T-helper 2 cell (primary cell): ENCODE results near the gene FBXO15.

ENCODE experiments used
- DNase-seq, 5 experiments: peaks; one replicate each; pipeline versions ENCODE4 v3.0.0 to v3.0.0-alpha.2; 2012 to 2022

FBXO15 gene

DNA sequence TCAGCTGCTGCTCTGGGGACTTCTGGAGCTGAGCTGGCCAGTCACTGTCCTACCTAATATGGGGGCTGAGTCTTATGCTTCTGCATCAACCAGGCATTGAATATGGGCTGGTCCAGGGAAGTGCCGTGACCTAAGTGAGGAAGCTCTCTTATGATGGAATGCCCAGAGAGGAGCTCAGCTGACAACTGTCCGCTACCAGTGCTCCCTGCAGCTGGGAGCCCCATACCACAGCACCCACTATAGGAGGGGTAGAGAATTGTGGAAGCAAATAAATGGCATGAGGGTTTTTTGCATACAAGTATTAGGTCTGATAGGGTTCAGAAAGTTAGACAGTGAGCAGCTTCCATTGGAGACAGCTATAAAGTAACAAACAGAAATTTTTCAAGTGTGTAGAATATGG, 5.2 kb upstream of the FBXO15 start:
- DNase-seq, result no peak

GRCh38 chr18:74152270-74152669, 4.6 kb upstream of the FBXO15 start:
- DNase-seq, result no peak

DNA sequence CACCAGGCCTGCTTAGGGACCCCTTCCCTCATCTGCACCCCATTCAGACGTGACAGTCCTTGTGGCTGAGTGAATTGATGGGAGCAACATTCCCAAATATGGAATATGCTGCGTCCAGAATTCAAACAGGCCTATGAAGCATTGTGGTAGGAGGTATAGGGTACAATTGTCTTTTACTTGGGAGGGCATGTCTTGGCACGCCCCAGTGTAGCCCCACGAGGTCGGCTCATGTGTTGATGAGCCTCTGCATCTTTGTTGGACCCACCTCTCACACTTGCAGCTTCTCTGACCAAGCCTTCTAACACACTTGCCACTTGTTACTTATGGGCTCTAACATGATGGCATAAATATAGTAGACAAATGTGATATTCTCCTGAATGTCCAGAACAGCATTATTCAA, 2.2 kb upstream of the FBXO15 start:
- DNase-seq, result no peak

DNA sequence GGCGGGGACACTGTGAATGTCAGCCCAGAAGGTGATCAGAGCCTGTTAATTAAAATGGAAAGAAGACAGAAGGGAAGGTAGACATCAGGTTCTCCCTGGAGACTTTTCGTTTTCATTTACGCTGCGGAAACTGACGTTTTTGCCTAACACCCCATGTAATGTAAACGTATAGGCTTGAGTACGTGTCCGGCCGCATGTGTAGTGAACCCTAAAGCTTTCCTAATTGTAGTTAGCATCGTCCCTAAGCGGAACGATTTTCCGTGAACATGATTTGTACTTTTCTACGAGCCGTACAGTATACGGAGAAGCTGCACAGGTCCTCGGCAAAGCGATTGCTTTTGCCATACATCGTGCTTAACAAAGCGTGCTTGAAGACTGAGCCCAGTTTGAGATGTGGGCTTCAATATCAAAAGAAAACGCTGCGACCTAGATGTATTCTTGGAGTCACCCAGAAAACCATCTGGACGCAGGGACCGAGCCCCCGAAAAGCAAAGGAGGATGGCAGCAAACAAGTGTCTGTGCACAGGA, 973 bp upstream of the FBXO15 start:
- no peak for DNase-seq

DNA sequence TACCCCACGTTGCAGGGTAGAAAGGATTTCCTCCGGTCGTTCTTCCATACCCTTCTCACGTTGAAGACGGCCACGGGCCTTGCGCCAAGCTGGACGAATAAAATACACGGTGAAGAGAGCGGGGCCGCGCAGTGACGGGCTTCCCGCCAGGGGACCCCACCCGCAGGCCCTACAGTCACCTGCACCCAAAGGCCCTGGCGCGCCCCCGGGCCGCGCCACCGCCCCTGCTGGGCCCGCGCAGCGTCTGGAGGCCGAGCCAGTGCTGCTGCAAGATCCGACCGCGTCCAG, 199 bp downstream of the FBXO15 start:
- no peak for DNase-seq

DNA sequence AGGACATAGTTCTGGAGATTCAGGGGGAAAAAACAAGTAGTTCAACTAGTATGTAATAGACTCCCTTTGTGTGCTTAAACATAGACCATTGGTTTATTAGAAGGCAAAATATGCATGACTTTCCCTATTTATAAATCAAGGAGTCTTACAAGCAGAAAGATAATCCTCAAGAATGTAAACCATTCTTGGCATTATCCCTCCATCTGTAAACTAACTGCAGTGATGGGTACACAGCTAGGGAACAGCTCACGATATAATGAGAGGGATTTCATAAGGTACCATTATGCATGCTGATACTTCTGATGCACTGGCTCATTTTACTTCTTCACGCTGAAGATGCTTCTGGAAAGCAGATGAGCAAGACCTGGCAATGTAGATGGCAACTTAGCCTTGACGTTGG, 878 bp downstream of the FBXO15 start:
- no peak for DNase-seq

DNA sequence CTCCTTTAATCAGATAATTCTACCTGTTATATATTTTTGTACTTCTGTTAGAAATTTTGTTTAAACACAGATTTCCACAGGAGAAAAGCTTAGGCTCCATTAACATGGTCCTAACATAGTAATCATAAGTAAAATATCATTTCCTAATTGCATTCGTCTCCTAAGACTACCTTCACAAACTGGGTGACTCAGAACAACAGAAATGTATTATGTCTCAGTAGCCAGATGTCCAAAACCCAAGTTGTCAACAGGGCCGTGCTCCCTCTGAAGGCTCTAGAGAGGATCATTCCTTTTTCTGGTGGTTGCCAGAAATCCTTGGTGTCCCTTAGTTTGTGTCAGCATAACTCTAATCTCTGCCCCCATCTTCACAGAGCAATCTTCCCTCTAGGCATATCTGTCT, 5.4 kb downstream of the FBXO15 start:
- no peak for DNase-seq

GRCh38 chr18:74141667-74142066, 6.0 kb downstream of the FBXO15 start:
- DNase-seq, result no peak

GRCh38 chr18:74140582-74140981, 7.1 kb downstream of the FBXO15 start:
- no peak for DNase-seq

DNA sequence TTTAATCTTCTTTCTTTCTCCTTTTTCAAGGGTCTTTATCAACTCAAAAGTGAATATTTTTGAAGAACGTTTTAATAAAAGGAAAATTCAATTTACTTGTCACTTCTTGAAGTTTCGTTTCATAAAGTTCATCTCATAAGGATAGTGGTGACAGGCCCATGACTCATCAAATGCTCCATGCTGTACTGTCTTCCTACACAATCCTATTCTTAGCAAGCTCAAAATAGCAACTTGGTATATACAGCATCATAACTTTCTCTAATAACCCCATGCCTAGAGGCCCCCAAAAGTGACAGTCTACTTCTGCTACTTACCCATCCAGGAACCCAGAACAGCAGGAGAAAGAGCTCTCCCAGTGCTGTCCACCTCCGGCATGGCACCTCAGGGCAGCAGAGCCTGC, 7.7 kb downstream of the FBXO15 start:
- DNase-seq, result peak in 1 of 5 experiments; percentile 9

DNA sequence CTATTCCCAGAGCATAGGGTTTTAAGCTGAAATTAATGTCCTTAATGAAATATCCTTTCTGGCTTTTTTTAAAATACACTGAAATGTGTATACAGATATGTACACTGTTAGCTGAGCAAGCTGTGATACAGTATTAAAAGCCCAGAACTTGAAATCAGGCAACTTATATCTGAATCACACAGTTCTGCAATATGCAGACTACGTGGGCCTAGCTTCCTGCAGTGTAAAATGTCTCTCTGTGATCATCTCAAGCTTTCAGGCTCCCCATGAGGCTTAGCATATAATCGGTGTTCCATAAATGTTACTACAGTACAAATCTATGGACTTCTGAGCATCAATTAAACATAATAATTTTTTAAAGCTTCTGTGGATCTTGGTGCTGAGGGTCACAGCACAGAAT, 8.2 kb downstream of the FBXO15 start:
- DNase-seq, result no peak

DNA sequence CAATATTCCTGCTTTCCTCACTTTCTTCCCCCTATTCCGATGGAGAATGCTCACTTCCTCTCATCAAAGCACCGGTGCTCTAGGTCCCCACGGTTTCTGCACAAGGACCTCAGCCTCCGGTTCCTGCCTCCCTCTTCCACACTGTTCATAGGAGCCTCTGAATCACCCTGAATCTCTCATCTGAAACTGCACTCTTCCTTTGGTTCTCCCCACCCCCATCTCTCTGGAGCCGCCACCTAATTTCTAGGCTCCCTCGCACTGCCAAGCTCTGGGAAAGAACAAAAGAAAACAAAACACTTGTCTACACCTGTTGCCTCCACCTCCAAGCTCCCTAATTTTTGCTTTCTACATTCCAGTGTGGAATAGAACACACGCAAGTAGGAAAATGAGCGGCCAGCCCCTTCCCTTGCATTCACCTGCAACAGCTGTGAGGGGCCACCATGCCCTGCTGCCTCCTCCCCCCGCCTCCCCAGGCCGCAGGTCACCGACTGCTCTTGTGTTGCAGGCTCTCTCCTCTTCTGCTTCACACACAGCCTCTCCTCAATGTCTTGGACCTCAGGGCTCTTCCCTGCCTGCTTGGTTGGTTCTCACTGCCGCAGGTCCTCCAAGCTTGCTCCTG, 9.6 kb downstream of the FBXO15 start:
- DNase-seq, result no peak

- no peak for DNase-seq
Observed at GRCh38 chr18:74132201-74132600, 15.4 kb downstream of the FBXO15 start.

DNA sequence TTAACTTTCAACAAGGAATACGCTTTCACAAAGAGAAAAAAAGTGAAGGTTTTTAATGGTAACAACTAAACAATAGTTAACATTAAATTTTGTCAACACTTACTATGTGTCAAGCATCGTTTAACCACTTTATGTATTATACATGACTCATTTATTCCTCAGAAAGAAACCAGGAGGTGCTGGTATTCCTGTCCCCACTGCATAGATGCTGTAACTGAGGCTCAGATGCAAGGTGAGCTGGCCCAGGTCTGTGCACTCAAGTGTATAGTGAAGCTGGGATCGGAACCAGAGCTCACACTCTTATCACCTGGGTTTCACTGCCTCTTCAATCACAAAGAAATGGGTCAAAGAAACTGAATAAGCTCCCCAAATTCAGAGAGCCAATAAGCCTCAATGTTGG, 16.5 kb downstream of the FBXO15 start:
- DNase-seq, result no peak

DNA sequence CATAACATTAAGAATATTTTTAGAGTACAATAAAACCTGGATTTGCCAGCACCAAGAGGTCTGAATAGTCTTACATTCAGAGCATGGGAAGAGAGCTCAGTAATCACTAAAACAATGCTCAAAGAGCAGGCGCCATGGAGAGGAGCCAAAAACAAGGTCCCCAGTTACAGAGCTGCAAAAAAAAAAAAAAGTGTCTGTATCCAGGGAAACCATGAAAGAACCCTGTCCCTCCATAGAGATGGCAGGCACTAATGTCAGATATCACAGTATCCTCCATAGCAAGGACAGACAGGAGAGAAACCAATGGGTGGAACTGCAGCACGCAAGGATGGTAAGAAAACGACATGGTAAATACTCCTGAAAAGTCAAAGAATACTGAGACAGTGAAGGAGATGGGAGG, 19.5 kb downstream of the FBXO15 start:
- no peak for DNase-seq

GRCh38 chr18:74126684-74127655, 20.7 kb downstream of the FBXO15 start:
- no peak for DNase-seq

- DNase-seq, result no peak
Observed at GRCh38 chr18:74124642-74125041, 23.0 kb downstream of the FBXO15 start.

DNA sequence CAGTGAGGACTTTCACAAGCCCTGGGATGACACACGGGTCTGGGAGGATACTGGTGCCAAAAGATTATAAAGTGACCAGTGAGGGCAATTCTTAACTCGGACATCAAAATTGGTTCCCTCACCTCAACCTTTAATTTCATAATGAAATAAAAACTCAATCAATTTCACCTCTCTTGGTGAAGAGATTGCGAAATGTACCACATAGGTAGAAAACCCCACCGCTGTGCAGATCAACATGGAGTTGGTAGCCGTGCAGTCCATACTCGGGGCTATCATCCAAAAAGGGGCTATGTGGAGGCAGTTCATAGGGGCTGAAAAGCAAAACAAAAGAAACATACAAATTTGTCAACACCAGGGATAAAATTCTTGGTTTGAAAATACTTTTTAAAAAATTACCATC, 24.4 kb downstream of the FBXO15 start:
- no peak for DNase-seq

DNA sequence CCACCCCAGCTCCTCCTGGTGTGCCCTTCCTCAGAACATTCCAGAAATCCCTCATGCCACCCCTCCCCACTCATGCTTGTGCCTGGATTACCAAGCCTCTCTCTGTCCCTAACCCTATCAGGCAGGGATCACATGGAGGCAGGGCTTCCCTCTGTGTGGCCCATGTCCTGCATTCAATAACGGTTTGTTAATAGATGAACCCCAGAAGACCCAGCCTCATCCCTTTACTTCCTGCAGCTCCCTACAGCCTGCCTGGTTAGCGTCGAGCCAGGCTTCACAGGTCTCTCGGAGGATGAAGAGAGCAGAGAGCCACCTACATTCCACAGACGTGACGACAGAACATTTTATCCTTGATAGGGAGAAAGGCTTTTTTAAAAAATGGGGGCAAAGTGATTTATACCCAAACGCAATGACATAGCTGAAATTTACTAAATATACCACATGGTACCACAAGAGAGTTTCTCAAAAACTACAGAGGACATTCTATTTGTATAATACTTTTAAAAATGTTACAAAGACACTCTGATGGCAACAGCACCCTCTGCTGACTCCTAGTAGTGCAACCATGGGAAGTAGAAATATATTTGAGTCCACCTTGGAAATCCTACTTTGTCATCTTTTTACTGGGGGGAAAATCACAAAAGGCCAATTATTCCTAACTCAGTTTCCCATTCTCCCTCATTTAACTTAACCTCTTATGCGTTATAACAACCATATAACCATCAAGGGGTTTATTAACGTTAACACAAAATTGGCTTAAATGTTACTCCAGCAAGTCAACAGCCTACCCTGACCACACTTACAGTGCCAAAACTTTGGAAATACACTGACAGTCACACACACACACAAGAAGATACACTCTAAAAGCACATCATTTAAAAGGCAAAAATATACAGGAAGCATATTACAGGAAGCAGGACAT, 30.7 kb downstream of the FBXO15 start:
- DNase-seq, result peak in 1 of 5 experiments; percentile 23

DNA sequence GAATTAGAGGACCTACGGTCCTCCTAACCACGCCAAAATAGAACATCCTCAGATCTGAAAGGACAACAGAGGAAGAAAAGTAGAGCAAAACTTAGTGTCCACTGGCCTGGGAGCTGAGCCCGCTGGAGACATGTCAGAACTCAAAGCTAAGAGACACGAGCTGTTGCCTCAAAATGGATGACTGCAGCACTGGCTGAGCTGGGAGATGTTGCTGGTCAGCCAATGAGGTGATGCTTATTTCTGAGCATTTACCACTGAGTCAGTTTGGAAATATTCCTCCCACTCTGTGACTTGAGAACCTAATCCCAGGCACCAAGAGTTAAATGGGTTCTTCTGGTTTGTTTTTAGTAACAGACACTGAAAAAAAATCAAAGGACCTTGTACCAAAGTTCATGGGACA, 32.6 kb downstream of the FBXO15 start:
- DNase-seq, result no peak

GRCh38 chr18:74114116-74114515, 33.5 kb downstream of the FBXO15 start:
- no peak for DNase-seq

GRCh38 chr18:74113711-74114110, 33.9 kb downstream of the FBXO15 start:
- no peak for DNase-seq

- no peak for DNase-seq
Observed at GRCh38 chr18:74110976-74111375, 36.7 kb downstream of the FBXO15 start.
